NT2/D1 (cell line): ENCODE results near the gene C12orf76.

Experiments used
- DNase-seq: peaks from one replicate; pipeline ENCODE4 v3.0.0-alpha.2; 2011; ENCODE audit warnings: low read depth, low spot score
- H3K27me3 ChIP-seq: 2 replicates; pipeline ENCODE4 v1.6.0; 2011; ENCODE audit warnings: mild to moderate bottlenecking; ENCODE audit not compliant: insufficient read length, insufficient read depth
- H3K36me3 ChIP-seq: 2 replicates; pipeline ENCODE4 v1.6.1; 2011; ENCODE audit warnings: mild to moderate bottlenecking, low read length, mixed read lengths; ENCODE audit not compliant: insufficient read depth, insufficient read length
- H3K4me1 ChIP-seq: 2 replicates; pipeline ENCODE4 v1.5.1; 2011; ENCODE audit not compliant: insufficient read depth, insufficient read length
- H3K4me3 ChIP-seq: 2 replicates; pipeline ENCODE4 v1.5.1; 2011; ENCODE audit warnings: low read depth; ENCODE audit not compliant: insufficient read length
- H3K9ac ChIP-seq: 2 replicates; pipeline ENCODE4 v1.6.0; 2011; ENCODE audit warnings: low read depth; ENCODE audit not compliant: insufficient read length
- H3K9me3 ChIP-seq: 2 replicates; pipeline ENCODE4 v1.5.1; 2011; ENCODE audit warnings: mild to moderate bottlenecking, low read length; ENCODE audit not compliant: insufficient read depth
- SUZ12 ChIP-seq: IDR thresholded peaks from 2 replicates; pipeline ENCODE4 v1.6.1; 2011; ENCODE audit not compliant: insufficient read length, insufficient read depth; ENCODE audit errors: extremely low read depth
- YY1 ChIP-seq: IDR thresholded peaks from 2 replicates; pipeline ENCODE4 v1.6.1; 2011; ENCODE audit not compliant: insufficient read length, insufficient read depth
- ZNF274 ChIP-seq: IDR thresholded peaks from 2 replicates; pipeline ENCODE4 v1.6.1; 2011; ENCODE audit warnings: mild to moderate bottlenecking, low read depth, low read length

Gene C12orf76

GRCh38 chr12:110084314-110085015 is 36.1 kb upstream of the C12orf76 start:
- no peak overlapping the region for H3K9ac ChIP-seq
- no peak overlapping the region for H3K4me3 ChIP-seq
- H3K27me3 ChIP-seq = no peaks in the 10 kb centered on the region
- no peaks in the 10 kb centered on the region for H3K4me1 ChIP-seq
- TF ChIP-seq YY1 (no peak), ZNF274 (no peak), SUZ12 (no peak)
- no peaks in the 10 kb centered on the region for H3K36me3 ChIP-seq
- no peaks in the 10 kb centered on the region for H3K9me3 ChIP-seq
- no peak for DNase-seq

GRCh38 chr12:110080410-110080809 is 32.1 kb upstream of the C12orf76 start:
- DNase-seq = no peak

GRCh38 chr12:110079477-110080400 is 31.4 kb upstream of the C12orf76 start:
- Histone ChIP-seq H3K9ac (no peak overlapping the region), H3K4me3 (no peak overlapping the region)
- no peak for DNase-seq

More at GRCh38 chr12:110080410-110080809, 32.1 kb upstream of the C12orf76 start:
- no peak overlapping the region for H3K4me3 ChIP-seq
- no peak overlapping the region for H3K9ac ChIP-seq
- no peak for TF ChIP-seq YY1
- TF ChIP-seq ZNF274 = no peak
- no peak for TF ChIP-seq SUZ12
- H3K36me3 ChIP-seq = no peaks in the 10 kb centered on the region
- no peaks in the 10 kb centered on the region for H3K9me3 ChIP-seq
- H3K27me3 ChIP-seq = no peaks in the 10 kb centered on the region
- H3K4me1 ChIP-seq = no peaks in the 10 kb centered on the region

GRCh38 chr12:110077800-110078199 is 29.5 kb upstream of the C12orf76 start:
- H3K4me3 ChIP-seq = no peak overlapping the region
- no peaks in the 10 kb centered on the region for H3K9me3 ChIP-seq
- H3K36me3 ChIP-seq = no peaks in the 10 kb centered on the region
- no peaks in the 10 kb centered on the region for H3K27me3 ChIP-seq
- TF ChIP-seq SUZ12 (no peak), ZNF274 (no peak), YY1 (no peak)
- no peak overlapping the region for H3K9ac ChIP-seq
- no peak for DNase-seq
- H3K4me1 ChIP-seq = no peaks in the 10 kb centered on the region

More at GRCh38 chr12:110079477-110080400, 31.4 kb upstream of the C12orf76 start:
- Histone ChIP-seq H3K9me3 (no peaks in the 10 kb centered on the region), H3K36me3 (no peaks in the 10 kb centered on the region), H3K4me1 (no peaks in the 10 kb centered on the region), H3K27me3 (no peaks in the 10 kb centered on the region)
- TF ChIP-seq YY1 (no peak), SUZ12 (no peak), ZNF274 (no peak)

GRCh38 chr12:110075880-110076279 is 27.6 kb upstream of the C12orf76 start:
- TF ChIP-seq ZNF274 (no peak), YY1 (no peak), SUZ12 (no peak)
- H3K4me1 ChIP-seq = no peaks in the 10 kb centered on the region
- no peaks in the 10 kb centered on the region for H3K36me3 ChIP-seq
- no peaks in the 10 kb centered on the region for H3K27me3 ChIP-seq
- DNase-seq = no peak
- no peaks in the 10 kb centered on the region for H3K9me3 ChIP-seq
- no peak overlapping the region for H3K4me3 ChIP-seq
- no peak overlapping the region for H3K9ac ChIP-seq

GRCh38 chr12:110074089-110074488 is 25.8 kb upstream of the C12orf76 start:
- no peaks in the 10 kb centered on the region for H3K9me3 ChIP-seq
- no peak overlapping the region for H3K4me3 ChIP-seq
- H3K9ac ChIP-seq = no peak overlapping the region
- DNase-seq = no peak
- H3K36me3 ChIP-seq = no peaks in the 10 kb centered on the region
- H3K27me3 ChIP-seq = no peaks in the 10 kb centered on the region
- TF ChIP-seq YY1 (no peak), SUZ12 (no peak), ZNF274 (no peak)
- H3K4me1 ChIP-seq = no peaks in the 10 kb centered on the region
